PFSK-1 (cell line): ENCODE measurements around the gene FAT1.

Experiments
- POLR2AphosphoS5 ChIP-seq: IDR thresholded peaks from 2 replicates; pipeline ENCODE4 v1.6.1; 2012; ENCODE audit warnings: low read depth, mild to moderate bottlenecking, control low read depth, low read length, moderate library complexity
- SIN3A ChIP-seq: IDR thresholded peaks from 2 replicates; pipeline ENCODE4 v1.6.1; 2012; ENCODE audit warnings: mild to moderate bottlenecking, low read length, moderate library complexity, borderline replicate concordance; ENCODE audit not compliant: insufficient read depth
- TAF1 ChIP-seq: IDR thresholded peaks from 2 replicates; pipeline ENCODE4 v1.6.1; 2012; ENCODE audit warnings: low read length, control low read depth, borderline replicate concordance; ENCODE audit not compliant: insufficient read depth
- TF ChIP-seq, protein P1 (sequence below), 2 experiments: IDR thresholded peaks; 2 replicates each; pipeline versions ENCODE4 v1.6.1 to v1.8.0; 2011 to 2012; ENCODE audit warnings: low read depth in 2 of 2, low read length in 2 of 2, control low read depth in 1 of 2, inconsistent platforms in 1 of 2, mild to moderate bottlenecking in 1 of 2, moderate library complexity in 1 of 2; ENCODE audit not compliant: insufficient read depth in 1 of 2

DNA sequence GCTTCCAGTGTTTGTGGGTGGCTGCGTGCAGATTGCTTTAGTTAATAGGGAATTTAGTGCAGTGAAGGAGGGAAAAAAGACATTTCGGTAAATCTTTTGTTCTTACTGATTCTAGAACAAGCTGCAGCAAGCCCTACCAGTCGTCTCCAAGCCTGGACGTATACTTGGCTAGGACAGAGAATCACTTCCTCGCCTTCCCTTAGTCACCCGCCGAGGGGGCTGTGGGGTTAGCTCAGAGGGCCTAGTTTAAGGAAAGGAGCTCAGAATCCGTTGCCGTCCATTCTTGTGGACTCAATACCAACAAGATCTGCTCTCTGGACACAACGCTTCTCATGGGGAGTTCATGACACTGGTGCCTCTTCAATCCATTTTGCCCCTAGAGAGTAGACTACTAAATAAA, 36.3 kb upstream of the FAT1 start:
- TF ChIP-seq POLR2AphosphoS5 (no peak), TAF1 (no peak), SIN3A (no peak)
- TF ChIP-seq, protein P1, sequence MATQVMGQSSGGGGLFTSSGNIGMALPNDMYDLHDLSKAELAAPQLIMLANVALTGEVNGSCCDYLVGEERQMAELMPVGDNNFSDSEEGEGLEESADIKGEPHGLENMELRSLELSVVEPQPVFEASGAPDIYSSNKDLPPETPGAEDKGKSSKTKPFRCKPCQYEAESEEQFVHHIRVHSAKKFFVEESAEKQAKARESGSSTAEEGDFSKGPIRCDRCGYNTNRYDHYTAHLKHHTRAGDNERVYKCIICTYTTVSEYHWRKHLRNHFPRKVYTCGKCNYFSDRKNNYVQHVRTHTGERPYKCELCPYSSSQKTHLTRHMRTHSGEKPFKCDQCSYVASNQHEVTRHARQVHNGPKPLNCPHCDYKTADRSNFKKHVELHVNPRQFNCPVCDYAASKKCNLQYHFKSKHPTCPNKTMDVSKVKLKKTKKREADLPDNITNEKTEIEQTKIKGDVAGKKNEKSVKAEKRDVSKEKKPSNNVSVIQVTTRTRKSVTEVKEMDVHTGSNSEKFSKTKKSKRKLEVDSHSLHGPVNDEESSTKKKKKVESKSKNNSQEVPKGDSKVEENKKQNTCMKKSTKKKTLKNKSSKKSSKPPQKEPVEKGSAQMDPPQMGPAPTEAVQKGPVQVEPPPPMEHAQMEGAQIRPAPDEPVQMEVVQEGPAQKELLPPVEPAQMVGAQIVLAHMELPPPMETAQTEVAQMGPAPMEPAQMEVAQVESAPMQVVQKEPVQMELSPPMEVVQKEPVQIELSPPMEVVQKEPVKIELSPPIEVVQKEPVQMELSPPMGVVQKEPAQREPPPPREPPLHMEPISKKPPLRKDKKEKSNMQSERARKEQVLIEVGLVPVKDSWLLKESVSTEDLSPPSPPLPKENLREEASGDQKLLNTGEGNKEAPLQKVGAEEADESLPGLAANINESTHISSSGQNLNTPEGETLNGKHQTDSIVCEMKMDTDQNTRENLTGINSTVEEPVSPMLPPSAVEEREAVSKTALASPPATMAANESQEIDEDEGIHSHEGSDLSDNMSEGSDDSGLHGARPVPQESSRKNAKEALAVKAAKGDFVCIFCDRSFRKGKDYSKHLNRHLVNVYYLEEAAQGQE (IDR thresholded peaks at IDR 0.05; ENCODE audit: insufficient read depth in 1 of 2, low read depth in 2 of 2, low read length in 2 of 2), result no peak
